Dendritic cell treated with granulocyte-macrophage colony-stimulating factor and Interleukin-4, amounts not matched to agents 40 ng/mL and 50 ng/mL, for 4 days (primary cell): ENCODE results near the gene BAZ2B.
A peak's percentile ranks its signal among the peaks of the same experiment; 100 is the strongest.

ENCODE experiments used
- H3K27ac Mint-ChIP-seq: one replicate; pipeline ENCODE4 v1.8.0; 2022; ENCODE audit warnings: mild to moderate bottlenecking, mixed read lengths
- H3K27me3 Mint-ChIP-seq: one replicate; pipeline ENCODE4 v1.8.0; 2022; ENCODE audit warnings: mild to moderate bottlenecking, mixed read lengths
- H3K36me3 Mint-ChIP-seq: one replicate; pipeline ENCODE4 v1.8.0; 2022; ENCODE audit warnings: low read depth, mixed read lengths
- H3K4me1 Mint-ChIP-seq: one replicate; pipeline ENCODE4 v1.8.0; 2022; ENCODE audit warnings: low read depth, mixed read lengths
- H3K4me3 Mint-ChIP-seq: one replicate; pipeline ENCODE4 v1.8.0; 2022; ENCODE audit warnings: mild to moderate bottlenecking, moderate library complexity, mixed read lengths
- H3K9me3 Mint-ChIP-seq: one replicate; pipeline ENCODE4 v1.8.0; 2022; ENCODE audit warnings: mixed read lengths
- intact Hi-C: fragments of 100-400 bp; cut with micrococcal nuclease; formaldehyde crosslinking; loops from one replicate; pipeline ENCODE4 v1.15.0; 2022

BAZ2B gene

DNA sequence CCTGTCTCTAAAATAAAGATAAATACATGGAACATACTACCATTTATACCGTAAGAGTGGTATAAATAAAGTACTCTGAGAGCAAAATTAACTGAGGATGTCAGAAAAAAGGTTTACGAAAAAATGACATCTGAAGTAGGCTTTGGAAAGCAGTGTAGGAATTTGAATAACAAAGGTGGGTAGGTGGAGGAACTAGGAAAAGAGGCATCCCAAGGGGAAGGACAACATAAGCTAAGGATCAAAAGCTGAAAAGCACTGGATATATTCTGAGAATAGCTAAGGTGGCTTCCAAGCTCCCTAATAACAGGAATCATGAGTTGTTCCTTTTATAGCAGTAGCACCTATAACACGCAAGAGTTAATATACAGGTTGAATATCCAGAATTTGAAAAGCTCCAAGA, 91.3 kb downstream of the BAZ2B start:
- H3K27ac Mint-ChIP-seq = no peak overlapping the region
- H3K9me3 Mint-ChIP-seq = peaks cover 8% of the 10 kb centered on the region
- H3K4me3 Mint-ChIP-seq = no peak overlapping the region
- H3K27me3 Mint-ChIP-seq = no peaks in the 10 kb centered on the region
- H3K4me1 Mint-ChIP-seq = peaks cover 12% of the 10 kb centered on the region
- H3K36me3 Mint-ChIP-seq = peaks cover 24% of the 10 kb centered on the region
- intact Hi-C loops = no loop called here

- intact Hi-C loops = no loop called here
- no peaks in the 10 kb centered on the region for H3K27me3 Mint-ChIP-seq
Observed at GRCh38 chr2:159521272-159521671, 95.1 kb downstream of the BAZ2B start.

GRCh38 chr2:159518321-159519005, 97.9 kb downstream of the BAZ2B start:
- intact Hi-C loops = no loop called here
- no peak overlapping the region for H3K27ac Mint-ChIP-seq

More at GRCh38 chr2:159521272-159521671, 95.1 kb downstream of the BAZ2B start:
- Mint-ChIP-seq H3K4me1 (no peaks in the 10 kb centered on the region), H3K4me3 (no peak overlapping the region), H3K36me3 (no peaks in the 10 kb centered on the region), H3K27ac (no peak overlapping the region), H3K9me3 (no peaks in the 10 kb centered on the region)

DNA sequence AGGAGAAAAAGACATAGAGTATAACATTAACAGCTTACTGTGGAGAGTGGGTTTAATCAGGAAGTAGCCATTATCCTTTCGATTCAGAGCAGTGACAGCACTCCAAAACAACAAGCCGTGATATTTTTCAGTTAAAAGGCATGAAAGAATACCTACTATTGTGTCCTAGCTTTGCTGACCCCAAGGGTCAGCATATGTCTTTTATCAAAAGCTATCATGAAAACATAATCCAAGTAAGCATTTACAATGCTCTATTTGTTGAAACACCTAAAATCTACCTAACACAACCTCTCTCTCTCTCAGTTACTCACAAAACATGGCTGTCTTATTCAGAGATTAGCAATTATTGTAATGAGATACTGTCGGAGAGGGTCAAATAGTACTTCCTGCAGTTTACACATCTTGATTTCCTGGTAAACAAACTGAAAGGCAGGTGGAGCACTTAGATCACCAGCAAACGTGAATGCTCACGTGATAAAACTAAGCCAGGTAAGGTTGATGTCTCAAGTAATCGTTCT, 100.0 kb downstream of the BAZ2B start:
- Mint-ChIP-seq H3K36me3 (no peaks in the 10 kb centered on the region), H3K4me1 (peaks cover 11% of the 10 kb centered on the region), H3K4me3 (peak overlapping the region; percentile 63), H3K27ac (peak overlapping the region; percentile 62), H3K27me3 (no peaks in the 10 kb centered on the region), H3K9me3 (no peaks in the 10 kb centered on the region)
- intact Hi-C loops = no loop called here

More at GRCh38 chr2:159518321-159519005, 97.9 kb downstream of the BAZ2B start:
- Mint-ChIP-seq H3K4me1 (peaks cover 8% of the 10 kb centered on the region), H3K27me3 (no peaks in the 10 kb centered on the region), H3K9me3 (no peaks in the 10 kb centered on the region), H3K36me3 (no peaks in the 10 kb centered on the region), H3K4me3 (no peak overlapping the region)

DNA sequence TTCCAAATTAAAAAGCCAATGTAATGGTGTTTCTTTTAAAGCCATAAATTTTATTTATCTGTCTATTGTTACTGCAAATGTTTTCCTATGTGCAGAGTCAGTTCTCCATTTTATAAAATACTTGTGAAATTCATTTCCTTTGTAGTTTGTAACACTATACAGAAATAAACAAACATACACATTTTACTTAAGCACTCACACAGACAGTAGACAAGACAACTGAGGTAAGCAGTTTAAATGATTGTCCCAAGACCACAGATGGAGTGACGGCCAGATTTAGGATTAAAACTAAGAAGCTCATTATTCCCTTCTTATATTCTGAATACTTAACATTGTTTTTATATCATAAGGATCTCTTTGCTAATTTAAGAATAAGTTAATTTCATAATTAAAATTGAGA, 100.9 kb downstream of the BAZ2B start:
- no peaks in the 10 kb centered on the region for H3K27me3 Mint-ChIP-seq
- H3K4me3 Mint-ChIP-seq = peak overlapping the region; percentile 26
- no peaks in the 10 kb centered on the region for H3K36me3 Mint-ChIP-seq
- no peak overlapping the region for H3K27ac Mint-ChIP-seq
- H3K9me3 Mint-ChIP-seq = no peaks in the 10 kb centered on the region
- intact Hi-C loops = no loop called here
- H3K4me1 Mint-ChIP-seq = peaks cover 11% of the 10 kb centered on the region

DNA sequence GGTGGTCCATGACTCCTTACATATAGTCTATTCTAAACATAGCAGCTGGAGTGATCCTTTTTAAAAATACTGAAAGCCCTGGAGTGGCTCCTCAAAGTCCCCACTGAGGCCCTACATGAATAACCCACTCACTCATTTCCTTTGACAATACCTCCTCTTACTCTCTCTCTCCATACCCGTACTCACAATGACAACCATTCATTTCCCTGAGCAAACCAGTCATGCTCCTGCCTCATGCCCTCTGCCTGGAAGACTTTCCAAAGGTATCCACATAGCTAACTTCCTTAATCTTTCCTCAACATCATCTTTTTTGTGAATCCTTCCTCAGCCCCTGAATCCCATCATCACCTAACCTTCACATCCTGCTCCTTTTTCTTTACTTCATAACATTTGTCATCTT, 102.6 kb downstream of the BAZ2B start:
- no peak overlapping the region for H3K4me3 Mint-ChIP-seq
- H3K27me3 Mint-ChIP-seq = no peaks in the 10 kb centered on the region
- peak overlapping the region; percentile 3 for H3K27ac Mint-ChIP-seq
- intact Hi-C loops = no loop called here
- H3K36me3 Mint-ChIP-seq = no peaks in the 10 kb centered on the region
- H3K9me3 Mint-ChIP-seq = no peaks in the 10 kb centered on the region
- peaks cover 16% of the 10 kb centered on the region for H3K4me1 Mint-ChIP-seq

DNA sequence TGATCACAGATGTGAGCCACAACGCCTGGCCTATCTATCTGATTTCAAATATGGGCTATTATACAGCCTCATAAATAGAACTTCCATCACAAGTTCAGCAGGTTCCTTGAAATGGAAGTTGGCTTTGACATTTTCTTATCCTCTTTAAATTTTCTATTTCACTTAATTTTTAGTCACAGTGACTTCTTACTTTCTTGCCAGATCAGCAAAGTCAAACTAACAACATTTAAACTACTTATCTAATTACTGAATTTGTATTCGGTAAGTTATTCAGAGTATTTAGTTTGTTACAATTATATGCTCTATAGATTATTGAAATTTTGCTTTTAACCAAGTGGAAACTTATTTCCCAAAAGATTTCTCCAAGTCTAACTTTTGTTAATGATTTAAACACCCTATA, 108.2 kb downstream of the BAZ2B start:
- Mint-ChIP-seq H3K4me3 (no peak overlapping the region), H3K36me3 (no peaks in the 10 kb centered on the region), H3K27me3 (no peaks in the 10 kb centered on the region), H3K4me1 (peaks cover 32% of the 10 kb centered on the region), H3K9me3 (no peaks in the 10 kb centered on the region), H3K27ac (no peak overlapping the region)
- intact Hi-C loops = no loop called here

DNA sequence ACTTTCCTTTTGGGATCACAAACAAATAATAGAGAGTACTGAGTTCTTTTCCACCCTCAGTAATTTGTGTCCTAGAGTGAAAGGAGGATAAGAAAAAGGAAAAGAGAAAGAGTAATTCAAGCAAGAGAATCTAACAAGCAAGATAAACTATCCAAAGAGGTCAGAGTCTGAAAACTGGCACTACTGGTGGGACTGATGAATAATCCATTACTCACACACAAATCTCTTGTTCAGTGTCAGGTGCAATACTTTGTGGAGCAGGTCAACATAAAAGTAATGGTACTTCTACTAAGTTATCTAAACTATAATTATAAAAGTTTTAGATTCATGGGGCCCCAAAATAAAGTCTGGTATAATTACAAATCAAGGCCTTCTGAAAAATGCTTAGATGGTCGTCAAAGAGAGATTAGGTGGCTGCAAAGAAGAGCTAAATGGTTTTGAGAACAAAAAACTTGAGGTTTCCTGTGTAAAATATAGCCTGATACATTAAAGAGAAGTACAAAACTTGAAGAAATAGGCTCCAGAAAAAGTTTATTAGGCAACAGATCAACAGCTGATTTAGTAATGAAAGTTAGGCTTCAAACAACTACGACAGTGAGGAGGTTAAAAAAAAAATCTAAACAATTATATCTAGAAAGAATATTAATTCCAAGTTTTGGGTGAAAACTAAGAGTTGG, 109.4 kb downstream of the BAZ2B start:
- peak overlapping the region; percentile 13 for H3K27ac Mint-ChIP-seq
- intact Hi-C loops = no loop called here
- H3K4me3 Mint-ChIP-seq = no peak overlapping the region
- peaks cover 42% of the 10 kb centered on the region for H3K4me1 Mint-ChIP-seq
- no peaks in the 10 kb centered on the region for H3K9me3 Mint-ChIP-seq
- peaks cover 5% of the 10 kb centered on the region for H3K36me3 Mint-ChIP-seq
- H3K27me3 Mint-ChIP-seq = no peaks in the 10 kb centered on the region

DNA sequence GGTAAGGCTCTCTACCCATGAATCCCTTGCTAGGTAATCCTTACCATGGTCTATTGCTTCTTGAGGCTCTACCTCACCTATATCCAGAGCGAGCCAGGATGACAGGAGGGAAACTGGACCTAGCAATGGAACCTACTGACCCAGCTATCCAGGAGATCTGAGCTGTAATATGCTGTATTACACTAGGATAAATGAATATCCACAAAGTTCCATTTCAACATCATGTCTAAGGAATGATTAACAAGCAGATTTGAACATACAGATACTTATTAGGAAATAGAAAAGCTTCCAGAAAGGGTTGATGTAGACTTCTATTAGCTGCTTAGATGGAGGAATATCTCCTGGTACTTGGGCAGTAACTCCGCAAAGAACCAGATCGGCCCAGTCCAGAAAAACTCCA, 110.1 kb downstream of the BAZ2B start:
- intact Hi-C loops = no loop called here
- no peaks in the 10 kb centered on the region for H3K9me3 Mint-ChIP-seq
- H3K27me3 Mint-ChIP-seq = no peaks in the 10 kb centered on the region
- H3K4me1 Mint-ChIP-seq = peaks cover 44% of the 10 kb centered on the region
- H3K4me3 Mint-ChIP-seq = no peak overlapping the region
- peaks cover 7% of the 10 kb centered on the region for H3K36me3 Mint-ChIP-seq
- no peak overlapping the region for H3K27ac Mint-ChIP-seq

DNA sequence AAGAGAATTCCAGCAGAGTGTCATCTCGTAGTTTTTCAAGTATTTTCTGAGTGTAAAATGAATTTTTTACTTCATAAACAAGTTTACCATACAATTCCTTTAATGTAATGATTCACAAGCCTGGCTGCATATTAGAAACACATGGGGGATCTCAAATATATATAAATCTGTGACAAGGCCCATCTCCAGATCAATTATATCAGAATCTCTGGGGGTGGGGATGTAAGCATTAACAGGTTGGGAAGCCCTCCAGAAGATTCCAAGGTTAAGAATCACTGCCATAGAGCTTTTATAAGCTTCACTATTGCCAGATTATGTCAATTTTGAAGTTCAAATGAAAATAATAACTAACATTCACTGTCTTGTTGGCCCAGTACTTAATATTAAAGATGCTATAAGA, 111.2 kb downstream of the BAZ2B start:
- H3K4me1 Mint-ChIP-seq = peaks cover 44% of the 10 kb centered on the region
- peaks cover 15% of the 10 kb centered on the region for H3K36me3 Mint-ChIP-seq
- H3K27me3 Mint-ChIP-seq = no peaks in the 10 kb centered on the region
- H3K9me3 Mint-ChIP-seq = no peaks in the 10 kb centered on the region
- no peak overlapping the region for H3K4me3 Mint-ChIP-seq
- intact Hi-C loops = no loop called here
- H3K27ac Mint-ChIP-seq = no peak overlapping the region

DNA sequence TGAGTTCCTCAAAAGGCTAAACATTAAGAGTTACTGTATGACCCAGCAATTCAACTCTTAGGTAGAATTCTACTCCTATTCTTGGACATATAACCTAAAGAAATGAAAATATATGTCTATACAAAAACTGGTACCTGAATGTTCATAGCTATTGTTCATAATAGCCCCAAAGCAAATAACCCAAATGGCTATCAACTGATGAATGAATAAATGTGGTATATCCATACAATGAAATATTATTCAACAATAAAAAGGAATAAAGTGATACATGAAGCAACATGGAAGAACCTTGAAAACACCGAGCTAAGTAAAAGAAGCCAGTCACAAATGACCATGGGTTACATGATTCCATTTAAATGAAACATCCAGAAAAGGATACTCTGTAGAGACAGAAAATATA, 114.6 kb downstream of the BAZ2B start:
- peaks cover 22% of the 10 kb centered on the region for H3K36me3 Mint-ChIP-seq
- H3K4me3 Mint-ChIP-seq = no peak overlapping the region
- H3K27ac Mint-ChIP-seq = no peak overlapping the region
- H3K27me3 Mint-ChIP-seq = no peaks in the 10 kb centered on the region
- H3K4me1 Mint-ChIP-seq = peaks cover 29% of the 10 kb centered on the region
- intact Hi-C loops = no loop called here
- no peaks in the 10 kb centered on the region for H3K9me3 Mint-ChIP-seq

DNA sequence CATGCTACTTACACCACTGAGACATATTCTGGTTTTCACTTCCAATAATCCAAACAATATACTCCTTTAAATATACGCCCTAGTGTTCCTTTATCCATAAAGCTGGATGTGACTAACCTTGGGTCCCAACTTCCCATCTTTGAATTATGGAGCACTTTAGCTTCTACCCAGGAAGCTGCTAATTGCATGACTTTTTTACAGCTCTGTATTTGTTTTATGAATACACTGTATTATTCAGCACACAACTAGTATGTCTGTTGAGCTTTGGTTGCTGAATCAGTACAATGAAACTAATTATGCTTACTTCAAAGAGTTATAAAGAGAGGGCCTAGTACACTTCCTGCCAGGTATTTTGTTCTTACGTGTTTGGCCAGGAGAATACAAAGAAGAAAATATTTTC, 118.5 kb downstream of the BAZ2B start:
- Mint-ChIP-seq H3K27ac (peak overlapping the region; percentile 64), H3K4me3 (no peak overlapping the region), H3K4me1 (peaks cover 19% of the 10 kb centered on the region), H3K36me3 (peaks cover 22% of the 10 kb centered on the region), H3K9me3 (no peaks in the 10 kb centered on the region), H3K27me3 (no peaks in the 10 kb centered on the region)
- intact Hi-C loops = no loop called here

DNA sequence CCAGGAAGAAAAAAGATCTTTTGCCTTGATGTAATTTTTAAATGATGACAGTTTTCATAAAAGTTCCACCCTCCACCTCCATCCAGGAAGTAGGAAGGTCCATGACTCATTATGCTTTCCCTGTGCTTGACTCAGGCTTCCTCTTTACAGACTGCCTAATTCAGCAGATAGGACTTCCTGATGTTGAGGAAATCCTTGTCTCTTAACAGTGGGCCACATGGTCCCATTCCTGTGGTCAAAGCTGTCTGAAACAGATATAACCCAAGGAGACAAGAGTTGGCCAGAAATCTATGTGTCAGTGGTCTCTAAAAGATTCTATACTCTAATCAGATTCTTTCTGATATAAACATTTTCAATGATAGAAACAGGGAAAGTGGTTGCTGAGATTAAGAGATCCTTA, 119.1 kb downstream of the BAZ2B start:
- intact Hi-C loops = no loop called here
- Mint-ChIP-seq H3K4me3 (no peak overlapping the region), H3K9me3 (no peaks in the 10 kb centered on the region), H3K27ac (peak overlapping the region; percentile 64), H3K4me1 (peaks cover 15% of the 10 kb centered on the region), H3K36me3 (peaks cover 21% of the 10 kb centered on the region), H3K27me3 (no peaks in the 10 kb centered on the region)

DNA sequence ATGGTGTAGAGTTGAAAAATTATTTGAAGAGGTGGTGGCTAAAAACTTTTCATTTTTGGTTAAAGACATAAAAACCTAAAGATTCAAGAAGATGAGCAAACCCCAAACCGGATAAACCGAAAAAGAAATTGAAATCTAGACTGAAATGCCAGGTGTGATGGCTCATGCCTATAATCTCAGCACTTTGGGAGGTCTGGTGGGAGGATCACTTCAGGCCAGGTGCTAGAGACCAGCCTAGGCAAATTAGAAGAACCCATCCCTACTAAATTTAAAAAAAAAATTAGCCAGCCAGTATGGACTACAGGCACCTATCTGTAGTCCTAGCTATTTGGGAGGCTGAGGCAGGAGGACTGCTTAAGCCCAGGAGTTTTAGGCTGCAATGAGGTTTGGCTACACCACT, 126.9 kb downstream of the BAZ2B start:
- Mint-ChIP-seq H3K27ac (no peak overlapping the region), H3K27me3 (no peaks in the 10 kb centered on the region), H3K9me3 (no peaks in the 10 kb centered on the region), H3K4me1 (no peaks in the 10 kb centered on the region), H3K4me3 (no peak overlapping the region), H3K36me3 (no peaks in the 10 kb centered on the region)
- intact Hi-C loops = no loop called here
